IPS-NIHi7 (cell line): ENCODE data around the gene CYP17A1.
"Not testable (repeated sequence)": the region's sequence is repeated elsewhere in the genome, so short reads cannot be mapped to it uniquely, and the experiment has no call there.

Experiments used
- DNase-seq: peaks from one replicate; pipeline ENCODE4 v3.0.0; 2012; ENCODE audit warnings: mixed read lengths; ENCODE audit errors: extremely low spot score

The CYP17A1 gene

DNA sequence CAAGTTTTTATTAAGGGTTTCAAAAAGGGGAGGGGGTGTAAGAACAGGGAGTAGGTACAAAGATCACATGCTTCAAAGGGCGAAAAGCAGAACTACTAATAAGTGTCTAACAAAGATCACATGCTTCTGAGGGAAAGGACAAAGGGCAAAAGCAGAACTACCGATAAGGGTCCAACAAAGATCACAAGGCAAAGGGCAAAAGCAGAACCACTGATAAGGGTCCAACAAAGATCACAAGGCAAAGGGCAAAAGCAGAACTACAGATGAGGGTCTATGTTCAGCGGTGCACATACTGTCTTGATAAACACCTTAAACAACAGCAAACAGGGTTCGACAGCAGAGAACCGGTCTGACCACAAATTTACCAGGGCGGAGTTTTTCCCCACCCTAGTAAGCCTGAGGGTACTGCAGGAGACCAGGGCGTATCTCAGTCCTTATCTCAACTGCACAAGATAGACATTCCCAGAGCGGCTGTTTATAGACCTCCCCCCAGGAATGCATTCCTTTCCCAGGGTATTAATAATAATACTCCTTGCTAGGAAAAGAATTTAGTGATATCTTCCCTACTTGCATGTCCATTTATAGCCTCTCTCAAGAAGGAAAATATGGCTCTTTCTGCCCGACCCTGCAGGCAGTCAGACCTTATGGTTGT, 1.2 kb upstream of the CYP17A1 start:
- not testable (repeated sequence) for DNase-seq

DNA sequence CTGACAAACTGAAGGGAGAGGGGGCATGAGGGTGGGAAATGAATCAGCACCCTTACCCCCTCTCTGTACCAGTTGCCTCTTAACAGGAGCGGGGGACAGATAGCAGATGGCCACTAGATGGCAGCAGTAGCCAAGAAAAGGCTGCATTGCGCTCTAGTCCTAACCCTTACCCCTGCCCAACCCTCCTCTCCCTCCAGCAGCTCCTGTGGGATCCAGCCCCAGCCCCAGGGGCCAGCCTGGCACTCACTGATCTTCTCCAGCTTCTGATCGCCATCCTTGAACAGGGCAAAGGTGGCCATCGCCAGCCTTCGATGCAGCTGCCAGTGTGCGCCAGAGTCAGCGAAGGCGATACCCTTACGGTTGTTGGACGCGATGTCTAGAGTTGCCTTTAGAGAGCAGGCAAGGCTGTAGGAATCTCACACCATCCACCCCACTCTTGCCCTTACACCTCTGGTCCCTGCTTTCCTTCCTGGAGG, 2.2 kb downstream of the CYP17A1 start:
- DNase-seq = peak; percentile 95

GRCh38 chr10:102834143-102834542, 3.1 kb downstream of the CYP17A1 start:
- DNase-seq = peak; percentile 8

DNA sequence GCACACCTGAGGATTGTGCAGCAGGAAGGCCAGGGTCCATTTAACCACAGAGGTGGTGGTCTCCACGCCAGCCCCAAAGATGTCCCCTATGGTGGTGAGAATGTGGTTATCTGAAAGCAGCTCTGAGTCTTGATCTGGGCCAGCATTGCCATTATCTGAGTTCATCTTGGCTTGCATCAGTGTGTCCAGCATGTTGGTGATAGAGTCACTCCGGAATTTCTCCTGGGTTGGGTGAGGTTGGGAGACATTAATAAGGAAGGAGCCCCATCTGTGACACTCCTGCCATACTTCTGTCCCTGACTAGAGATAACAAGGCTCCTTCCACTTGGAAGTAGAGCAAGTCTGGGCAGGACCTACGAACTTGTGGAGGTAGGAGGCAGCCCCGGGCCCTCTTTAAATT, 4.2 kb downstream of the CYP17A1 start:
- DNase-seq = peak; percentile 3

DNA sequence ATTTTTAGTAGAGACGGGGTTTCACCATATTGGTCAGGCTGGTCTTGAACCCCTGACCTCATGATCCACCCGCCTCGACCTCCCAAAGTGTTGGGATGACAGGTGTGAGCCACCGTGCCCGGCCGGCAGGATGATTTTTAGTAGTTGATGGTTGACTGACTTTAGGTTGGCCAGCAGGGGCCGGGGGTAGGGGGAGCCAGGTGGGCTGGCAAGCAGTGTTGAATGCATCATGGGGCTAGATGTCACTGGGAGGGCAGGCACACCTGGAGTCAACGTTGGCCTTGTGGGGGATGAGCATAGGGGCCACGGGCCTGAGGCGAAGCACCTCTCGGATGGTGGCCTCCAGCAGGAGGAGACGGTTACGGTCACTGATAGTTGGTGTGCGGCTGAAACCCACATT, 5.0 kb downstream of the CYP17A1 start:
- DNase-seq = peak; percentile 6

- DNase-seq = peak; percentile 11
These were observed 5.7 kb downstream of the CYP17A1 start for GRCh38 chr10:102831322-102832071.

- no peak for DNase-seq
These were observed 9.6 kb downstream of the CYP17A1 start for GRCh38 chr10:102827597-102827975.

DNA sequence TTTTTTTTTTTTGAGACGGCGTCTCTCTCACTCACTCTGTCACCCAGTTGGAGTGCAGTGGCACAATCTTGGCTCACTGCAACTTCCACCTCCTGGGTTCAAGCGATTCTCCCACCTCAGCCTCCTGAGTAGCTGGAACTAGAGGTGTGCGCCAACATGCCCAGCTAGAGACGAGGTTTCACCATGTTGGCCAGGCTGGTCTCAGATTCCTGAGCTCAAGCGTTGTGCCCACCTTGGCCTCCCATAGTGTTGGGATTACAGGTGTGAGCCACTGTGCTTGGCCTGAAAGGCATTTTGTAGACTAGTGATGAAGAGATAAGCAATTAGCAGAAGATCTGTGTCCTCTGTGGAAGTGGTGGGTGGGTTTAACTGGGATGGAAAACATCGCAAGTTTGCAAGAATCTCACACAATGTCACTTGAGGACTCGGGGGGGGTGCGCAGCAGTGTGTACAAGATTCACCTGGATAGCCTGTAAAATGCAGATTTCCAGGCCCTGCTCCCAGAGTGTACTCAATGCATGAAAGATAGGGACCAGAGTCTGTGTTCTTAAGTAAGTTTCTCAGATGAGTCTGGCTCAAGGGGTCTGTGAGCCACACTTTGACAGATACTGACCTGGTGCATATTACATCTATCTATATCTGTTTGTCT, 10.9 kb downstream of the CYP17A1 start:
- DNase-seq = no peak

- DNase-seq = no peak
These were observed 12.5 kb downstream of the CYP17A1 start for GRCh38 chr10:102824664-102825063.

- no peak for DNase-seq
These were observed 15.0 kb downstream of the CYP17A1 start for GRCh38 chr10:102822222-102822621.

DNA sequence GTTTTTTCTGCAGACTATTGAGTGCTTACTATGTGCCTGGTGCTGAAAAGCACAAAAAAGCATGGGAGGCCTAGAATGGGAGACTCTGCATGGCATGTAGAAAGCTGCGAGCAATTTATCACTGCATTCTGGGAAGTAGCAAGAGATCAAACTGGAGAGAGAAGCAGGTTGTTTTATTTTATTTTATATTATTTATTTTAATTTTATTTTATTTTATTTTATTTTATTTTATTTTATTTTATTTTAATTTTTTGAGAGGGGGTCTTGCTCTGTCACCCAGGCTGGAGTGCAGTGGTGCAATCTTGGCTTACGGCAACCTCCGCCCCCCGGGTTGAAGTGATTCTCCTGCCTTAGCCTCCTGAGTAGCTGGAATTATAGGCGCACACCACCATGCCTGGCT, 17.2 kb downstream of the CYP17A1 start:
- DNase-seq = not testable (repeated sequence)

GRCh38 chr10:102819054-102819453, 18.2 kb downstream of the CYP17A1 start:
- no peak for DNase-seq

- DNase-seq = no peak
These were observed 20.0 kb downstream of the CYP17A1 start for GRCh38 chr10:102817175-102817574.

DNA sequence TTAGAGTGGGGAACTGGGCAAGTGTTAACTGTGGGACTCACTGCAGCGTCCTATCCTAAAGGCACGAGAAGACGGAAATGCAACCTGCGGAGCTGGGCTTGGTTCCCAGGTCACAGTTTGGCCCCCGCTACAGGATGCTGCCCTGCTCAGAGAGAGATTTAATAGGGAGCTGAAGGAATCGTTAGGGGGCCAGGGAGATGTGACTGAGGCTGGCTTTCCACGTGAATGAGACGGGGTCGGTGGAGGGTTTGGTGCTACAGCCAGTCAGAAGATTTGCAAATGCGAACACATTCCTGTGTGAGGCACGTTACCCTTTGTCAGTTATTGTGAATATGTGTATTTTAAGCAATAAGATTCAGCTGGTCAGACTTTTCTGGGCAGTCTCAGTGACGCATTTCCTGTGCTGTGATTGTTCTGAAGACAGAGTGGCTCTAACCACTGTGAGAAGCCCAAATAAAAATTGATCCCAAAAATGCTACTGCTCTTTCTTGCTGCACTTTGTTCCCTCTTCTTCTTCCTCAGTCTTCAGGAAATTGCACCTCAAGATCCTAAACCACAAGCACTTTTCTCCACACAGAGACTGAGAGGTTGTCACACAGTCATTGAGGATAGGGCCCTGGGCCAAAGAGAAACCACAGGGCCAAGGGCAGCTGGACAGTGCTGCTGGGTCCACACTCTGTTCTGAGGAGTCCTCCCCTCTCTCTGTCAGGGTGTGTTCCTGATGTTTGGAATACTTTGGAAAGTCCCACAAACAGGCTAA, 21.2 kb downstream of the CYP17A1 start:
- no peak for DNase-seq

- no peak for DNase-seq
These were observed 22.1 kb downstream of the CYP17A1 start for GRCh38 chr10:102814873-102815661.

GRCh38 chr10:102814453-102814871, 22.8 kb downstream of the CYP17A1 start:
- DNase-seq = no peak

DNA sequence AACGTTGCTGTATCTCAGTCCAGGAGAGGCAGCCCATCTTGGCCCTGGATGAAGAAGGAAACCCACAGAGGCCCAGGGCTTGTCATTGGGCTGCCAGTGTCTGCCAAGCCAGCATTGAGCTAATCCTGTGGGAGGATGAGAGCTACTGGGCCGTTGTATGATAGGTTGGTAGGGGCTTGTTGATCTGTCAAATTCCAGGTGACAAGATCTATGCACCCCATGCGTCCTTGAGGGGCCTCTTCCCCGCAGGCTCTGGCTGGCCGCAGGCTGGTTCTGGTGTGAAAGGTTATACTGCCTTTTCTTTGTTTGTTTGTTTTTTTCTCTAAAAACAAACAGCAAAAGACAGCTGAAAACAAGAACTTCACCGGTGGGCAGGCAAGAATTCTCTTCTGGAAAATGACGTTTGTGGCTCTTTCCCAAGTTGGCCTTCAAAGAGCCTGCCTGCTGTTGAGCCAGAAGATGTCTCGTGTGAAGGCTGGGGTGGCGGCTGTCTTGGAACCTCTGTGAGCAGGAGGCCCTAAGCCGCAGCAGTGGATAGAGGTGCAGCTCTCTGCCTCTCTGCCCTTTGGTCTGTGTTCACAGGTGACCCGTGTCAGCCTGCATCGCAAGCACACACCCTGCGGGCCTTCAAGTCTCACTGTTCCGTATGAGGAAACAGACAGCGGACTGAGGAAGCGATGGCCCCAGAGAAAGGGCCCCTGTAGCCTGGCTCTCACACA, 23.3 kb downstream of the CYP17A1 start:
- no peak for DNase-seq

DNA sequence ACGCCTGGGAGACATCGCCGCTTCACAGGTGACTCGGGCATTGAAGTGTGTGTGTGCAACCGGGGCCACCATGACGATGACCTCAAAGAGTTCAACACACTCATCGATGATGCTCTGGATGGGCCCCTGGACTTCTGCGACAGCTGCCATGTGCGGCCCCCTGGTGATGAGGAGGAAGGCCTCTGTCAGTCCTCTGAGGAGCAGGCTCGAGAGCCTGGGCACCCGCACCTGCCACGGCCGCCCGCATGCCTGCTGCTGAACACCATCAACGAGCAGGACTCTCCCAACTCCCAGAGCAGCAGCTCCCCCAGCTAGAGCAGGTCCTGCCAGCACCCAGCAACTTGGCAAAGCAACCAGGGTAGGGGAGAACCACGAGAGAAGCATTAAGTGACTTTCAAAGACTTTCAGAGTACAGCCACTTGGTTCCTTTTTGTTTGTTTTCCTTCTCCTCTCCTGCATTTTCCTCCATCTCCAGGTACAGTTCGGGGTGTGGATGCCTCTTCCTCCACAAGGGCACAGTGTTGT, 24.1 kb downstream of the CYP17A1 start:
- no peak for DNase-seq

GRCh38 chr10:102812231-102812876, 24.9 kb downstream of the CYP17A1 start:
- no peak for DNase-seq

DNA sequence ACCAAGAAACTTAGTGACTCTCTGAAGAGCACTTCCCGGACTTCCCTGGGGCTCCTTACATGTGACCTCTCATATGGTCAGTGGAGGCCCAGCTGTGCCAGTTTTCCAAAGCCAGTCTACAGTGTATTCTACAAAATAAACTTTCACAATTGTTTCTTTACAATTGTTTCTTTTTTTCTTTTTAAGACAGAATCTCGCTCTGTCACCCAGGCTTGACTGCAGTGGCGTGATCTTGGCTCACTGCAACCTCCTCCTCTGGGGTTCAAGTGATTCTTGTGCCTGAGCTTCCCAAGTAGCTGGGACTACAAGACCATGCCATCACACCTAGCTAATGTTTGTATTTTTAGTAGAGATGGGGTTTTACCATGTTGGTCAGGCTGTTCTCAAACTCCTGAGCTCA, 25.9 kb downstream of the CYP17A1 start:
- no peak for DNase-seq
